Neural crest cell (in vitro differentiated cells): ENCODE data around the gene PRM2. TPM values are rescaled to one million over a fixed set of nuclear protein-coding genes. Genes with fewer than 3 reads are reported as not detected.

Source experiments
- DNase-seq: peaks from one replicate; pipeline ENCODE4 v3.0.0; 2021; ENCODE audit warnings: low read depth, mixed read lengths, low spot score
- H3K27ac Mint-ChIP-seq: one replicate; pipeline ENCODE4 v1.8.0; 2021; ENCODE audit warnings: mild to moderate bottlenecking, mixed read lengths; ENCODE audit not compliant: unreplicated experiment
- H3K27me3 Mint-ChIP-seq: 2 replicates; pipeline ENCODE4 v1.8.0; 2021; ENCODE audit warnings: low read depth, mild to moderate bottlenecking, mixed read lengths
- H3K36me3 Mint-ChIP-seq: 2 replicates; pipeline ENCODE4 v1.8.0; 2021; ENCODE audit warnings: low read depth, mild to moderate bottlenecking, mixed read lengths
- H3K4me1 Mint-ChIP-seq: 2 replicates; pipeline ENCODE4 v1.8.0; 2021; ENCODE audit warnings: mixed read lengths
- H3K4me3 Mint-ChIP-seq: one replicate; pipeline ENCODE4 v1.8.0; 2021; ENCODE audit warnings: mild to moderate bottlenecking, mixed read lengths
- H3K9me3 Mint-ChIP-seq: 2 replicates; pipeline ENCODE4 v1.8.0; 2021; ENCODE audit warnings: mixed read lengths
- CTCF ChIP-seq: fragments of 200-600 bp; sonication (generic); conservative IDR thresholded peaks from 2 replicates; pipeline ENCODE4 v1.5.0; 2021; ENCODE audit warnings: antibody characterized with exemption, mild to moderate bottlenecking
- long read RNA-seq: library from polyadenylated mRNA; unstranded; transcript quantifications from one replicate; pipeline ENCODE4 v2.0.0, GENCODE V29; 2020
- total RNA-seq: library from RNA; stranded (reverse); gene quantifications from 2 replicates; pipeline ENCODE4 v1.2.1, GENCODE V29; 2021

PRM2 gene, protein sequence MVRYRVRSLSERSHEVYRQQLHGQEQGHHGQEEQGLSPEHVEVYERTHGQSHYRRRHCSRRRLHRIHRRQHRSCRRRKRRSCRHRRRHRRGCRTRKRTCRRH
- not detected in 2 replicates for total RNA-seq
- long read RNA-seq, result 0 reads

GRCh38 chr16:11276143-11276895, at the start of gene PRM2:
PRM2 (minus strand) TSS chr16:11276480; CDS start chr16:11276370, 110 bp downstream.
- no peak for TF ChIP-seq CTCF
- H3K9me3 Mint-ChIP-seq, result no peaks in the 10 kb centered on the region

GRCh38 chr16:11325404-11326083, 49.3 kb upstream of the PRM2 start:
- H3K27ac Mint-ChIP-seq, result no peak overlapping the region
- peaks cover 33% of the 10 kb centered on the region for H3K4me1 Mint-ChIP-seq
- DNase-seq, result no peak
- no peaks in the 10 kb centered on the region for H3K36me3 Mint-ChIP-seq
- no peak for TF ChIP-seq CTCF
- H3K4me3 Mint-ChIP-seq, result no peak overlapping the region
- no peaks in the 10 kb centered on the region for H3K27me3 Mint-ChIP-seq
- no peaks in the 10 kb centered on the region for H3K9me3 Mint-ChIP-seq

More at GRCh38 chr16:11276143-11276895, at the start of gene PRM2:
- no peaks in the 10 kb centered on the region for H3K36me3 Mint-ChIP-seq
- H3K4me3 Mint-ChIP-seq, result no peak within 1 kb of the TSS
- peaks cover 17% of the 10 kb centered on the region for H3K4me1 Mint-ChIP-seq
- peak within 1 kb of the TSS; percentile 51 for H3K27ac Mint-ChIP-seq
- H3K27me3 Mint-ChIP-seq, result no peaks in the 10 kb centered on the region
- DNase-seq, result no peak

DNA sequence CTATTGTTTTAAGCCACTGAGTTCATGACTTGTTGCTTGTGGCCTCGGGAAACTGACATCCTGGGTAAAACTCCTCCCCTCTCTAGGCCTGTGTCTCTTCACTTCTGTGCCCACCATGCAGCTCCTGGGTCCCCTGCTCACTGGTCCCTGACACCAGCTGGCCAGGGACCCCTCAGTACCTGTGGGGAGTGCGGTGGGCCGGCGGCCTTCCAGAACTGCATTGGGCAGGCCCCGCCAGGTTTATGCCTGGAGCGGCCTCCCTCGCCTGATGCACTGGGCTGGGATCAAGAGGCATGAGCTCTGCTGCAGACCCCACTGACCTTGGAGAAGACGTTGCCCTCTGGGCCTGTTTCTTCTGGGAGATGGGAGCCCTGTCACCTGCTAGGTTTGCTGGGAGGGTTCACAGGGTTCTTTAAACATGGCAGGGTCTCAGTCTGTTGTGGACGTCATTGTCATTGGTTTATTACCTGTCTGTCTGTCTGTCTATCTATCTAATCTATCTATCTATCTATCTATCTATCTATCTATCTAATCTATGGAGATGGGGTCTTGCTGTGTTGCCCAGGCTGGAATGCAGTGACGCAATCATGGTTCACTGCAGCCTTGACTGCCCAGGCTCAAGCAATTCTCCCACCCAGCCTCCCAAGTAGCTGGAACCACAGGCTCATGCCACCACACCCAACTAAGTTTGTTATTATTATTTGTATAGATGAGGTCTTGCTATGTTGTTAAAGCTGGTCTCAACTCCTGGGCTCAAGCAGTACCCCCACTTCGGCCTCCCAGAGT, 47.5 kb upstream of the PRM2 start:
- DNase-seq, result no peak
- H3K27ac Mint-ChIP-seq, result no peak overlapping the region
- H3K9me3 Mint-ChIP-seq, result no peaks in the 10 kb centered on the region
- peaks cover 18% of the 10 kb centered on the region for H3K4me1 Mint-ChIP-seq
- no peaks in the 10 kb centered on the region for H3K36me3 Mint-ChIP-seq
- H3K27me3 Mint-ChIP-seq, result no peaks in the 10 kb centered on the region
- H3K4me3 Mint-ChIP-seq, result no peak overlapping the region
- TF ChIP-seq CTCF, result no peak

GRCh38 chr16:11322823-11323222, 46.5 kb upstream of the PRM2 start:
- Mint-ChIP-seq H3K27ac (no peak overlapping the region), H3K9me3 (no peaks in the 10 kb centered on the region), H3K36me3 (no peaks in the 10 kb centered on the region), H3K4me1 (peaks cover 9% of the 10 kb centered on the region), H3K27me3 (no peaks in the 10 kb centered on the region), H3K4me3 (no peak overlapping the region)
- no peak for DNase-seq
- TF ChIP-seq CTCF, result no peak

DNA sequence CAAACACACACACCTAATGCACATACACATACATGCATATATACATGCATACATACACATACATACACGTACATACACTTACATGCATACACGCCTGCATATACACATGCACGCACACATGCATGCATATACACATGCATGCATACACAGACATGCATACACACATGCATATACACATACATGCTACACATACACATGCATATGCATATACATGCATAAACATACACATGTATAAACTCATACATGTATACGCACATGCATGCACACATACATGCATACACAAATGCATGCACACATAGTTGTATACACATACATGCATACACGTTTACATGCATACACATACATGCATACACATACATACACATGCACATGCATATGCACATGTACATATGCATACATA, 45.4 kb upstream of the PRM2 start:
- H3K27ac Mint-ChIP-seq, result no peak overlapping the region
- no peak overlapping the region for H3K4me3 Mint-ChIP-seq
- TF ChIP-seq CTCF, result no peak

More for the DNA sequence above, 45.4 kb upstream of the PRM2 start:
- no peak for DNase-seq
- peaks cover 1% of the 10 kb centered on the region for H3K4me1 Mint-ChIP-seq
- peaks cover 4% of the 10 kb centered on the region for H3K27me3 Mint-ChIP-seq
- no peaks in the 10 kb centered on the region for H3K9me3 Mint-ChIP-seq
- H3K36me3 Mint-ChIP-seq, result no peaks in the 10 kb centered on the region
